Breast epithelium (tissue), 3 donors: ENCODE data around the gene HOMER1.

Experiments used
- POLR2A ChIP-seq: fragments of 450-650 bp; IDR thresholded peaks from one replicate; pipeline ENCODE4 v1.6.1; 2016; ENCODE audit warnings: antibody characterized with exemption, mild to moderate bottlenecking, moderate library complexity
- POLR2AphosphoS5 ChIP-seq, 3 donors: sonication (generic); formaldehyde crosslinking; IDR thresholded peaks; one replicate each; pipeline ENCODE4 v1.6.1; 2017; ENCODE audit warnings: antibody characterized with exemption in 3 of 3
- TF ChIP-seq, protein P1 (sequence below), 3 donors: fragments of 450-650 bp; IDR thresholded peaks; one replicate each; pipeline ENCODE4 v1.5.1; 2016 to 2017; ENCODE audit warnings: antibody characterized with exemption in 3 of 3, mild to moderate bottlenecking in 3 of 3, moderate library complexity in 3 of 3

DNA sequence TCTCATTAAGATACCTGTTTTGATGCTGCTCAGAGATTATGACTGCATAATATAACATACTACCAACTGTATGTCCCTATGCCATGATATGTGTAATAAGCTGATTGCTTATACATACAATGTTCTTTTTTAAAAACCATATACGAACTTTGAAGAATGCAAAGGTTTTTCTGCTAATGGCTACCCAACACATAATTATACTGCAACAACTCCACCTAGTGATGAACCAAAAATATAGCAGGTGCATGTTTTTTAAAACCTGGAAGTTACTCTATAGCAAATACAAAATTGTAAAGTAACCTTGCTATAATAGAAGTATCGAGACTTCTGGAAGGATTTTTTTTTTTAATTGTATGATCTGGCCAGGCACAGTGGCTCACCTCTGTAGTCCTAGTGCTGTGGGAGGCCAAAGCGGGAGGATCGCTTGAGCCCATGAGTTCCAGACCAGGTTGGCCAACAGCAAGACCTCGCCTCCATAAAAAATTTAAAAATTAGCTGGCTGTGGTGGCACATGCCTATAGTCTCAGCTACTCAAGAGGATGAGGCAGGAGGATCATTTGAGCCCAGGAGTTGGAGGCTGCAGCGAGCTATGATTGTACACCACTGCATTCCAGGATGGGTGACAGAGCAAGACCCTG, 49.1 kb downstream of the HOMER1 start:
- TF ChIP-seq, protein P1, sequence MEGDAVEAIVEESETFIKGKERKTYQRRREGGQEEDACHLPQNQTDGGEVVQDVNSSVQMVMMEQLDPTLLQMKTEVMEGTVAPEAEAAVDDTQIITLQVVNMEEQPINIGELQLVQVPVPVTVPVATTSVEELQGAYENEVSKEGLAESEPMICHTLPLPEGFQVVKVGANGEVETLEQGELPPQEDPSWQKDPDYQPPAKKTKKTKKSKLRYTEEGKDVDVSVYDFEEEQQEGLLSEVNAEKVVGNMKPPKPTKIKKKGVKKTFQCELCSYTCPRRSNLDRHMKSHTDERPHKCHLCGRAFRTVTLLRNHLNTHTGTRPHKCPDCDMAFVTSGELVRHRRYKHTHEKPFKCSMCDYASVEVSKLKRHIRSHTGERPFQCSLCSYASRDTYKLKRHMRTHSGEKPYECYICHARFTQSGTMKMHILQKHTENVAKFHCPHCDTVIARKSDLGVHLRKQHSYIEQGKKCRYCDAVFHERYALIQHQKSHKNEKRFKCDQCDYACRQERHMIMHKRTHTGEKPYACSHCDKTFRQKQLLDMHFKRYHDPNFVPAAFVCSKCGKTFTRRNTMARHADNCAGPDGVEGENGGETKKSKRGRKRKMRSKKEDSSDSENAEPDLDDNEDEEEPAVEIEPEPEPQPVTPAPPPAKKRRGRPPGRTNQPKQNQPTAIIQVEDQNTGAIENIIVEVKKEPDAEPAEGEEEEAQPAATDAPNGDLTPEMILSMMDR (IDR thresholded peaks at IDR 0.05) = peak in 2 of 3 donors; percentile 53 to 59
- TF ChIP-seq POLR2A (no peak), POLR2AphosphoS5 (IDR thresholded peaks at IDR 0.05) (no peak)
